GM12892 (cell line): ENCODE results near the gene NCAN.

Experiments
- POLR2A ChIP-seq: IDR thresholded peaks from 2 replicates; pipeline ENCODE4 v1.6.1; 2011; ENCODE audit warnings: low read depth, low read length, control low read depth
- POLR2AphosphoS5 ChIP-seq: IDR thresholded peaks from 2 replicates; pipeline ENCODE4 v1.6.1; 2011; ENCODE audit warnings: low read depth, low read length, control low read depth
- TAF1 ChIP-seq: IDR thresholded peaks from 2 replicates; pipeline ENCODE4 v1.6.1; 2011; ENCODE audit warnings: low read depth, mild to moderate bottlenecking, control low read depth, low read length, borderline replicate concordance

DNA sequence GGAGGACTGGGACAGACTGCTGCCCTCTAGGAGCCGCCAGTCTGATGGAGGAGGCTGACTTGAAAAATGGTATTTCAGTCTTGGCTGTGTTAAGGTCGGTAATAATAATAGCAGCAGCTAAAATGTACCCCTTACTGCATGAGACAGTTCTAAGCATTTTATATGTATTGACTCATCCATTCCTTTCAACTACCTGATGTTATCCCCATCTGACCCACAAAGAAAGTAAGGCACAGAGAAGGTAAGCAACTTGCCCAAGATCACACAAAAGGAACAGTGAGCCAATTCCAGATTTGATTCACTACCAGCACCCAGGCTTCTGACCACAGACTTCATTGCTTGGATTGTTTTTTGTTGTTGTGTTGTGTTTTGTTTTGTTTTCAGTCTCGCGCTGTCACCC lies 4.0 kb downstream of the NCAN start:
- TF ChIP-seq POLR2AphosphoS5: no peak
- no peak for TF ChIP-seq POLR2A
- TF ChIP-seq TAF1: no peak
